Prostate gland (tissue), 2 donors: ENCODE measurements around the gene KRTAP22-2. TPM values are rescaled to one million over a fixed set of nuclear protein-coding genes. Genes with fewer than 3 reads are reported as not detected.

Source experiments
- DNase-seq: peaks from one replicate; pipeline ENCODE4 v3.0.0-alpha.2; 2019; ENCODE audit warnings: low spot score
- H3K27ac ChIP-seq, 2 donors: fragments of 200-600 bp; sonication (generic); 2 replicates each; pipeline ENCODE4 v1.5.1; 2017 to 2019
- H3K27me3 ChIP-seq: fragments of 200-600 bp; sonication (generic); replicated peaks from 2 replicates; pipeline ENCODE4 v1.5.1; 2019; ENCODE audit not compliant: insufficient read depth
- H3K36me3 ChIP-seq, 2 donors: fragments of 200-600 bp; sonication (generic); 1 replicate in 1 of 2; 2 replicates in 1 of 2; pipeline versions ENCODE4 v1.5.1 to v1.8.1; 2017 to 2019
- H3K4me1 ChIP-seq: fragments of 200-600 bp; sonication (generic); replicated peaks from 2 replicates; pipeline ENCODE4 v1.5.1; 2019
- H3K4me3 ChIP-seq, 2 donors: fragments of 200-600 bp; sonication (generic); 2 replicates each; pipeline ENCODE4 v1.5.1; 2017 to 2019
- H3K9me3 ChIP-seq: fragments of 200-600 bp; sonication (generic); 2 replicates; pipeline ENCODE4 v1.5.1; 2017
- POLR2A ChIP-seq: fragments of 450-650 bp; IDR thresholded peaks from one replicate; pipeline ENCODE4 v1.6.1; 2016; ENCODE audit warnings: antibody characterized with exemption, mild to moderate bottlenecking
- POLR2AphosphoS5 ChIP-seq: sonication (generic); formaldehyde crosslinking; IDR thresholded peaks from one replicate; pipeline ENCODE4 v1.6.1; 2017; ENCODE audit warnings: antibody characterized with exemption
- WGBS: methylation state at CpG from one replicate; pipeline ENCODE4 v1.1.5; 2018; 5-methylcytosine and 5-hydroxymethylcytosine counted together
- intact Hi-C: fragments of 100-400 bp; cut with DNase I; formaldehyde crosslinking; loops from one replicate; pipeline ENCODE4 v1.14.2; 2022
- small RNA-seq, 2 donors: library from RNA; depleted of rRNA; stranded (forward); fragments of <200 nt; gene quantifications; one replicate each; pipeline ENCODE3, GENCODE V24; 2016
- total RNA-seq, 2 donors: library from RNA; depleted of rRNA; stranded (reverse); fragments of >200 nt; gene quantifications; one replicate each; pipeline ENCODE4 v1.1.0, GENCODE V29; 2016
- TF ChIP-seq, protein P1 (sequence below), 4 experiments: fragments of 200-600 bp in 2 of 4; fragments of 450-650 bp in 2 of 4; sonication (generic) in 2 of 4; IDR thresholded peaks; 1 replicate in 3 of 4; 2 replicates in 1 of 4; pipeline ENCODE4 v1.5.1; 2016 to 2019; ENCODE audit warnings: antibody characterized with exemption in 4 of 4, mild to moderate bottlenecking in 2 of 4, moderate library complexity in 2 of 4

The KRTAP22-2 gene
- total RNA-seq, 2 donors from 2014 or later: not detected

DNA sequence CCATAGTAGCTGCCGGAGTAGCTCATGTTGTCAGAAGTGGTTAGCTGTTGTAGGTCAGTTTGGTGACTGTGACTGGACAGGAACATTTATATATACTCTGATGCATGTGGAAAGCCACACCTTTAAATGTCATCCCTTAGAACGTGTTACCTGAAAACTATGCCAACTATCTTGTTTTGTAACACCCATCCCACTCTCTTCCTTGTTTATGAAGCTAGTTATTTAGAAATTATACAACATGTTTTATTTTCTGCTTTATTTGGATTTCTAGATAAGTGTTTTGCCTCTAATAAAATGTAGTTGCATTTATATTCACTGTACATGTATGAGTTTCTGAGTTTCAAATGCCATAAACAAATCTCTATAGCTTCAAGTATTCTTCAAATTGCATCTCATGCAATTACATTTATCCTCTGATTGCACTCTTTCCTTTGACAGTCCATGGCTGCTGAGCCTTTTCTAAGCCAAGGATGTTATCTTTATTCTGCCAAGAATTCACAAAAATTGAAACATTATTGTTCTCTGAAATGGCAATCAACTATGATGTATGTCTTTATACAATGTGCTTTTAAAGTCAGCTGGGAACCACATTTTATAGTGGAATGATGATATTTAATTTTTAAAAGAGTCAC, 28.8 kb downstream of the KRTAP22-2 start, which contains the start of gene KRTAP19-7:
TSS of gene KRTAP19-7 (minus strand) at position 51 of the 632 bp plus-strand sequence. CDS start at position 26, 25 bp downstream.
- H3K27ac ChIP-seq: no peak within 1 kb of the TSS
- H3K36me3 ChIP-seq: no peaks in the 10 kb centered on the region
- no peaks in the 10 kb centered on the region for H3K4me1 ChIP-seq
- no peak within 1 kb of the TSS for H3K4me3 ChIP-seq
- intact Hi-C loops: no loop called here
- DNase-seq: no peak
- no peaks in the 10 kb centered on the region for H3K9me3 ChIP-seq
- TF ChIP-seq POLR2A (no peak), POLR2AphosphoS5 (no peak)
- TF ChIP-seq, protein P1, sequence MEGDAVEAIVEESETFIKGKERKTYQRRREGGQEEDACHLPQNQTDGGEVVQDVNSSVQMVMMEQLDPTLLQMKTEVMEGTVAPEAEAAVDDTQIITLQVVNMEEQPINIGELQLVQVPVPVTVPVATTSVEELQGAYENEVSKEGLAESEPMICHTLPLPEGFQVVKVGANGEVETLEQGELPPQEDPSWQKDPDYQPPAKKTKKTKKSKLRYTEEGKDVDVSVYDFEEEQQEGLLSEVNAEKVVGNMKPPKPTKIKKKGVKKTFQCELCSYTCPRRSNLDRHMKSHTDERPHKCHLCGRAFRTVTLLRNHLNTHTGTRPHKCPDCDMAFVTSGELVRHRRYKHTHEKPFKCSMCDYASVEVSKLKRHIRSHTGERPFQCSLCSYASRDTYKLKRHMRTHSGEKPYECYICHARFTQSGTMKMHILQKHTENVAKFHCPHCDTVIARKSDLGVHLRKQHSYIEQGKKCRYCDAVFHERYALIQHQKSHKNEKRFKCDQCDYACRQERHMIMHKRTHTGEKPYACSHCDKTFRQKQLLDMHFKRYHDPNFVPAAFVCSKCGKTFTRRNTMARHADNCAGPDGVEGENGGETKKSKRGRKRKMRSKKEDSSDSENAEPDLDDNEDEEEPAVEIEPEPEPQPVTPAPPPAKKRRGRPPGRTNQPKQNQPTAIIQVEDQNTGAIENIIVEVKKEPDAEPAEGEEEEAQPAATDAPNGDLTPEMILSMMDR (IDR thresholded peaks at IDR 0.05): no peak
- 62% methylated on average over 2 of the region's 2 CpGs for WGBS
- no peaks in the 10 kb centered on the region for H3K27me3 ChIP-seq

DNA sequence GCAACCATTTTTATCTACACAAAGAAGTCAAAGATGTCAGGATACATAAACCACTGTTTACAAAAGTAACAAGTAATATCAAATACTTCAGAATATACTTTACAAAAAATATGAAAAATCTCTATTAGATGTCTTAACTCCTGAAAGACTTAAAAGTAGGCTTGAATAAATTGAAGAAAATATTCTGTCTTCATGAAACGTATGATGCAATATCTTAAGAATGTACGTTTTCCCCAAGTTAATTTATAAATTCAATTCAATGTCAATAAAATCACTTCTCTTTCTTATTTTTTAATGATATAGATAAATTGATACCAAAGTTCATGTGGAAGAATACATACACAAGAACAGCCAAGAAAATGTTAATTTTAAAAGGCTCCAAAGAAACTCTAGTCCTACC, 35.1 kb downstream of the KRTAP22-2 start:
- 93% methylated on average over 2 of the region's 2 CpGs for whole genome bisulfite sequencing
- Histone ChIP-seq H3K4me1 (no peaks in the 10 kb centered on the region), H3K27ac (no peak overlapping the region), H3K36me3 (no peaks in the 10 kb centered on the region), H3K4me3 (no peak overlapping the region), H3K27me3 (no peaks in the 10 kb centered on the region), H3K9me3 (no peaks in the 10 kb centered on the region)
- intact Hi-C loops: no loop called here
- no peak for DNase-seq
- TF ChIP-seq POLR2A (no peak), POLR2AphosphoS5 (no peak)
- TF ChIP-seq, protein P1 (IDR thresholded peaks at IDR 0.05): no peak

DNA sequence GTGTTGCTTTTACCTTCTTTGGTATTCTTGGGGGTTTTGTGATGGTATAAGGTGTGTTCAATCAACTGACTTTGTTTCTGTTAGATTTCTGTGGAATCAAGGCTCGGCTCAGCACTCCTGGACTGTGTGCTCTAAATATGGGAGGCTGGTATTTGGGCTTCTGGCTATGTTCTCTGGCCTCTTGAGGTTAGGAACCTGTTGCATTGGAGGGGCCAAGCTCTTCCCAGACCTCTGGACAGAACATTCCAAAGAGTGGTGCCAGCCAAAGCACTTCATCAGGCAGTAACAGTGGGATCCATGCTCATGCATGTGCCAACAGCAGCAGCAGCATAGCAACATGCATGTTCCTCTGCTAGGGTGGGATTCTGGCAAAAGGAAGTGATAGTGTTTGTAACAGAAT, 37.4 kb downstream of the KRTAP22-2 start:
- no peaks in the 10 kb centered on the region for H3K27me3 ChIP-seq
- TF ChIP-seq POLR2A (no peak), POLR2AphosphoS5 (no peak)
- TF ChIP-seq, protein P1 (IDR thresholded peaks at IDR 0.05): no peak
- H3K4me3 ChIP-seq: no peak overlapping the region
- no peak overlapping the region for H3K27ac ChIP-seq
- H3K4me1 ChIP-seq: no peaks in the 10 kb centered on the region
- H3K9me3 ChIP-seq: no peaks in the 10 kb centered on the region
- intact Hi-C loops: no loop called here
- no peak for DNase-seq
- no peaks in the 10 kb centered on the region for H3K36me3 ChIP-seq
- 83% methylated on average over 1 of the region's 1 CpG for WGBS

DNA sequence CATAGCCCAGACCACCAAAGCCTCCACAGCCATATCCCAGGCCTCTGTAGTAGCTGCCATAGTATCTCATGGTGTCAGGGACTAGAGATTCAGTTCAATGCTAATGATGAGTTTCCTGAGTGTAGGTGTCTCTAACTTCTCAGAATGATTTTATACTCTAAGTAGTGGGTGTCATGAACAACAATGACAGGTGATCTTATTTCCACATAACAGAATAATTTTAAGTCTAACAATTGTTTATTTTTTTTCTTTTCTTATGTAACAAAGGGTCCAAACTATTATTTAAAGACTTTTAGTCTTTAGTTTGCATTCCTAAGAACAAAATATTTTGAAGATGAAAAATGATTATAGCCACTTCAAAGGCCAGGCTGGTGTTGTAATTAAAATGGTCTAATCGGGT, 48.4 kb downstream of the KRTAP22-2 start, which contains the start of gene KRTAP19-6:
TSS of gene KRTAP19-6 (minus strand) at position 101 of the 400 bp plus-strand sequence. CDS start at position 70, 31 bp downstream.
- intact Hi-C loops: no loop called here
- Histone ChIP-seq H3K9me3 (no peaks in the 10 kb centered on the region), H3K36me3 (no peaks in the 10 kb centered on the region), H3K4me1 (no peaks in the 10 kb centered on the region), H3K27me3 (no peaks in the 10 kb centered on the region), H3K4me3 (no peak within 1 kb of the TSS), H3K27ac (no peak within 1 kb of the TSS)
- no peak for DNase-seq
- no peak for TF ChIP-seq POLR2A
- no peak for TF ChIP-seq POLR2AphosphoS5
- TF ChIP-seq, protein P1 (IDR thresholded peaks at IDR 0.05): no peak
- WGBS: 82% methylated on average over 1 of the region's 1 CpG

Small RNA genes within 50 kb of the gene (small RNA-seq; reads per million reads assigned to genes)
- gene KRTAP20-1 (0 reads per million in 2 donors), gene KRTAP20-4 (0 reads per million in 2 donors), gene KRTAP22-1 (0 reads per million in 2 donors), gene KRTAP22-2 (0 reads per million in 2 donors)

Other genes starting within 250 kb of the KRTAP22-2 start
- not detected for gene KRTAP23-1, start 241.8 kb downstream of the KRTAP22-2 start, total RNA-seq
- gene KRTAP13-2, start 218.1 kb downstream of the KRTAP22-2 start, total RNA-seq: not detected
- gene KRTAP13-1, start 194.4 kb downstream of the KRTAP22-2 start, total RNA-seq: not detected
- not detected for gene KRTAP13-3, start 164.5 kb downstream of the KRTAP22-2 start, total RNA-seq
- gene KRTAP13-4, start 160.2 kb downstream of the KRTAP22-2 start, total RNA-seq: not detected
- not detected for gene KRTAP15-1, start 150.1 kb downstream of the KRTAP22-2 start, total RNA-seq
- gene KRTAP19-1, start 110.0 kb downstream of the KRTAP22-2 start, total RNA-seq: not detected
- not detected for gene KRTAP19-2, start 103.0 kb downstream of the KRTAP22-2 start, total RNA-seq
- gene KRTAP19-3, start 98.4 kb downstream of the KRTAP22-2 start, total RNA-seq: not detected
- not detected for gene KRTAP19-4, start 93.2 kb downstream of the KRTAP22-2 start, total RNA-seq
- gene KRTAP19-5, start 88.3 kb downstream of the KRTAP22-2 start, total RNA-seq: not detected
- gene KRTAP19-6, start 48.5 kb downstream of the KRTAP22-2 start, total RNA-seq: not detected
- gene KRTAP19-7, start 29.1 kb downstream of the KRTAP22-2 start, total RNA-seq: not detected
- not detected for gene KRTAP6-3, start 2.0 kb upstream of the KRTAP22-2 start, total RNA-seq
- gene KRTAP6-2, start 8.5 kb upstream of the KRTAP22-2 start, total RNA-seq: not detected
- not detected for gene KRTAP22-1, start 10.7 kb upstream of the KRTAP22-2 start, total RNA-seq
- not detected for gene KRTAP6-1, start 23.5 kb upstream of the KRTAP22-2 start, total RNA-seq
- gene KRTAP20-1, start 26.0 kb upstream of the KRTAP22-2 start, total RNA-seq: not detected
- not detected for gene KRTAP20-4, start 30.2 kb upstream of the KRTAP22-2 start, total RNA-seq
- gene KRTAP20-2, start 44.8 kb upstream of the KRTAP22-2 start, total RNA-seq: not detected
- not detected for gene KRTAP20-3, start 52.5 kb upstream of the KRTAP22-2 start, total RNA-seq
- gene KRTAP21-3, start 128.4 kb upstream of the KRTAP22-2 start, total RNA-seq: not detected
- gene KRTAP21-2, start 156.9 kb upstream of the KRTAP22-2 start, total RNA-seq: not detected
- gene KRTAP21-1, start 165.0 kb upstream of the KRTAP22-2 start, total RNA-seq: not detected
- 1 to 10 TPM in 1 of 2 donors, not detected in 1; 2.7 TPM for gene KRTAP8-1, start 222.9 kb upstream of the KRTAP22-2 start, total RNA-seq
- gene KRTAP7-1, start 239.4 kb upstream of the KRTAP22-2 start, total RNA-seq: not detected